ENCODE data around the gene ARHGAP24. TPM values are rescaled to one million over a fixed set of nuclear protein-coding genes. Genes with fewer than 3 reads are reported as not detected.
"Not testable (repeated sequence)": the region's sequence is repeated elsewhere in the genome, so short reads cannot be mapped to it uniquely, and the experiment has no call there.

ARHGAP24 gene
- total RNA-seq, 1 experiment from 2014 or later: 34.6 TPM

DNA sequence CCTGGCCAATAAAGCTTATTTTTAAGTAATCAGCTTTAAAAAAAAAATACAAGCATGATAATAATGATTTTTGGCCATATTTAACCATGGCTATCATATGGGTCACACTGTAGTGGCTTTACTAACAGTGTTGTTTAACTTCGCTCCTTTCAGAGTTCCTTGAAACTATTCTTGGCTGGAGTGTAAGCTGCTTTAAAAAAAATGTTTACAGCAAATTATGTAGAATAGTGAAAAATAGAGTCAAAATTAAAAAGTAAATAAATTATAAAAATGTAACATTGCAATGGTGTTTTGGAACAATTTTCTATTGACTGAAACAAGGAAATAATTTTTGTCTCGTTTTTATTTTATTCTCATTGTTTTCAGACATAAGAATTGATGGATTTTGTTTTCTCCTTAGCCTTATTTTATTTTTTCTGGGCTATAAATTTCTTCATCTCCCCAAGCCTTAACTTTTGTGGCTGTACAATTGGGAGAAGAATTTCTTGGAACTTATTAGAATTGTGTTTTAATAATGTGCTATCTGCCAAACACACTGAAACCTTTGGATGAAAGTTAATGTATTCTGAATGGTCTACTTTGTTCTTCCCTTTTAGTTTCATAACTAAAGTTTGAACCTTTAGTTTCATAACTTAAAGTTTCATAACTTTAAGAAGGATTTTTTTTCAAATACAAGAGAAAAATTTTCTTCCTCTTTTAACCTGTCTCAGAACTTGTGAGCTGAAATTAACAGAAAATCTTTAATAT, 182.0 kb downstream of the ARHGAP24 start:
- peaks cover 5% of the 10 kb centered on the region; the same call in 1 of the 2 replicates for H3K36me3 ChIP-seq
- no peak for DNase-seq
- H3K4me1 ChIP-seq: no peaks in the 10 kb centered on the region
- no peak overlapping the region for H3K4me3 ChIP-seq
- no peak overlapping the region for H3K27ac ChIP-seq
- H3K27me3 ChIP-seq: no peaks in the 10 kb centered on the region
- peaks cover 3% of the 10 kb centered on the region for H3K9me3 ChIP-seq (replicated peaks)

DNA sequence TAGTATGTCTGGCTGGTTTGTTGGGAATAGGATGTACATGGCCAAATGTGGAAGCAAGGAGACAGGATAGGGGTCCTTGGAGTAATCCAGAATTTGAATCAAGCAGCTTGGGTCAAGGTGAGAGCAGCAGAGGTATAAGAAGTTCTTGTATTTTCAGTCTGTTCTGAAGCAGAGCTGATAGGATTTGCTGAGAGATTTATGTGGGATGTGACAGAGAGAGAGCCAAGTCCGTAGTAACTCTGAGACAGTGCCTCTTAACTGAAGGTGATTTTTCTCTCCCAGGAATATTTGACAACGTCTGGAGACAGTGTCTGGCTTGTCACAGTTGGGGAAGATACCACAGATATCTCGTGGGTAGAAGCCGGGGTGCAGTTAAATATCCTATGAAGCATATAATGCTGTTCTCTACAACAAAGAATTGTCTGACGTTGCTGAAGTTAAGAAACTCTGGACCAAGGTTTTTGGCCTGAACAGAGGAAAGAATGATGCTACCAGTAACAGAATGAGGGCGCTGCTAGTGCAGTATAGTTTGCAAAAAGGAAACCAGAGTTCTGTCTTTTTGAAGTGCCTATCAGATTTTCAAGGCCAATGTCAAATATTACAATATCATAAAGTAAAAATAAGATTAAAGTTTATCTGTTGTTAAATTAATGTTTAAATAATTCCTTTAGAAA, 184.0 kb downstream of the ARHGAP24 start:
- no peak overlapping the region for H3K4me3 ChIP-seq
- peaks cover 13% of the 10 kb centered on the region for H3K9me3 ChIP-seq (replicated peaks)
- no peak for DNase-seq
- H3K27me3 ChIP-seq: no peaks in the 10 kb centered on the region
- H3K4me1 ChIP-seq: no peaks in the 10 kb centered on the region
- peaks cover 7% of the 10 kb centered on the region; the same call in 1 of the 2 replicates for H3K36me3 ChIP-seq
- no peak overlapping the region for H3K27ac ChIP-seq

DNA sequence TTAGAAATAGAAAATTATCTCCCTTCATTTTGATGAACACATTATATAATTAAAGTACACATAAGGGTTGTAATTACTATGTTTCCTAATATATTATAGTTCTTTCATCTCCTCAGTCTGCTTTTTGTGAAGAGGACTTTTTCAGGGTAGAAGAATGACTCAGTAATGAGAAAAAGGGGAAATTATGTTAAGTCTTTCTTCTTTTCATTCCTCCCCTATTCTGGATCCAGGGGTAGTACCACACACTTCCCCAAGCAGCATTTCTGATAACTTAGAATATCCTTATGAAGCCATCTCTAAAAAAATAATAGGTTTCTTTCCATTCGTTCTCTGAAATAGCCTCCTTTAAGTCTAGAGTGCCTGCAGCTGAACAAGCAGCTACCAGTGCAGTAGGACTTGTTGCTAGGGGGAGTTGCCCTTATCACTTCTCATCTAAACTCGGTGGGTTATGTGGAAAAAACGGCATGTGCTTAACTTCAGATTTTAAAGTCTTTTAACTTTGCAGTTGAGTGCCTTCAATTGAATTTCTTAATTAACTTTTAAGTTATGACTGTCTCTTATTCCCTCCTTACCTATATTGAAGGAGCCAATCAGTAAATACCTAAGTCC, 184.8 kb downstream of the ARHGAP24 start:
- no peak for DNase-seq
- H3K27ac ChIP-seq: no peak overlapping the region
- H3K9me3 ChIP-seq (replicated peaks): peaks cover 16% of the 10 kb centered on the region
- no peak overlapping the region for H3K4me3 ChIP-seq
- no peaks in the 10 kb centered on the region for H3K4me1 ChIP-seq
- no peaks in the 10 kb centered on the region for H3K27me3 ChIP-seq
- peaks cover 7% of the 10 kb centered on the region; the same call in 1 of the 2 replicates for H3K36me3 ChIP-seq

DNA sequence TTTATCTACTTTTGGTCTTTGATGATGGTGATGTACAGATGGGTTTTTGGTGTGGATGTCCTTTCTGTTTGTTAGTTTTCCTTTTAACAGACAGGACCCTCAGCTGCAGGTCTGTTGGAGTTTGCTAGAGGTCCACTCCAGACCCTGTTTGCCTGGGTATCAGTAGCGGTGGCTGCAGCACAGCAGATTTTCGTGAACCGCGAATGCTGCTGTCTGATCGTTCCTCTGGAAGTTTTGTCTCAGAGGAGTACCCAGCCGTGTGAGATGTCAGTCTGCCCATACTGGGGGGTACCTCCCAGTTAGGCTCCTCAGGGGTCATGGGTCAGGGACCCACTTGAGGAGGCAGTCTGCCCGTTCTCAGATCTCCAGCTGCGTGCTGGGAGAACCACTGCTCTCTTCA, 191.7 kb downstream of the ARHGAP24 start:
- DNase-seq, H3K27me3 ChIP-seq, H3K4me3 ChIP-seq, H3K4me1 ChIP-seq, H3K27ac ChIP-seq: not testable (repeated sequence)
- Histone ChIP-seq H3K36me3 (peaks cover 21% of the 10 kb centered on the region), H3K9me3 (replicated peaks) (peaks cover 38% of the 10 kb centered on the region)

DNA sequence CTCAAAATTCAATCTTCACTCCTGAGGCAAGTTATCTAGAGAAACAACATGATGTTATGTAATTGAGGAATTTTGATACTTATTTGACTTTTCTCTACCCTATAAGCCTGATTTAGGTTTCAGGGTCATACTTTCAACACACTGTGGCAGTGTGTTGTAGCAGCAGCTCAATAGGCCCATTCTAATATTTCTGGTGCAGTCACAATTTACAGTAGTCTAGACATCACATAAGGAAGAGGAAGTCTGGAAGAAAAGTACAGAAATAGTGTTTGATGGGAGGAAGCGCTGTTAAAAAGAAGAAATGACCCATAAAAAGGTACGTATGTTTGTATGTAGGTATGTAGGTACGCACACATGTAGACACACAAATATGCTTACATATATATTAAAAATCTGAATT, 194.3 kb downstream of the ARHGAP24 start:
- DNase-seq: no peak
- Histone ChIP-seq H3K9me3 (replicated peaks) (peaks cover 23% of the 10 kb centered on the region), H3K27me3 (no peaks in the 10 kb centered on the region), H3K27ac (no peak overlapping the region), H3K4me1 (no peaks in the 10 kb centered on the region), H3K4me3 (no peak overlapping the region), H3K36me3 (peaks cover 23% of the 10 kb centered on the region)

DNA sequence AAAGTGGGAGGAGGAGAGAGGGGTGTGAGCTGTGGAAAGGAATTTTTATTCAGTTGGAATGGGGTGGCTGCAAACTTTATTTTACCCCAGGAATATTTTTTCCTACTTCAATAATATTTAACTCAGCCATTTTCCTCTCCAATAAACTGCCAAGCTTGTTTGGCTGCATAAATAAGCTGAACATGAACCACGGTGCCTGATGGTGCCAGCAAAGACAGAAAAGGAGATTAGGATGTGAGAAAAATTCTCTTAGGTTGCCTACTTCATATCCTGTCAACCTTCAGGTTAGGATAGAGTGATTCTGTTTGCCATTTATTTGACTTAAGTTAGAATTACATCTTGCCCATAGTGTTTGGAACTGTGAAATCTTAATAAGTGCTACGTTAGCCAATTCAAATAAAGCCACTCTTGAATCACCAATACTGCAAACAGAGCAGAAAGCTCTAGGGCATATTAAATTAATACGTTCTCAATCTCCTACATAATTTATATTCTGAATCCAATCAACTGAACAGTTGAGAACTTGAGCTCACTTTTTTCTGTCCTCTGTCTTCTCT, 195.1 kb downstream of the ARHGAP24 start:
- no peak overlapping the region for H3K27ac ChIP-seq
- peaks cover 23% of the 10 kb centered on the region for H3K36me3 ChIP-seq
- no peaks in the 10 kb centered on the region for H3K27me3 ChIP-seq
- DNase-seq: no peak
- no peak overlapping the region for H3K4me3 ChIP-seq
- H3K9me3 ChIP-seq (replicated peaks): peaks cover 20% of the 10 kb centered on the region
- no peaks in the 10 kb centered on the region for H3K4me1 ChIP-seq

DNA sequence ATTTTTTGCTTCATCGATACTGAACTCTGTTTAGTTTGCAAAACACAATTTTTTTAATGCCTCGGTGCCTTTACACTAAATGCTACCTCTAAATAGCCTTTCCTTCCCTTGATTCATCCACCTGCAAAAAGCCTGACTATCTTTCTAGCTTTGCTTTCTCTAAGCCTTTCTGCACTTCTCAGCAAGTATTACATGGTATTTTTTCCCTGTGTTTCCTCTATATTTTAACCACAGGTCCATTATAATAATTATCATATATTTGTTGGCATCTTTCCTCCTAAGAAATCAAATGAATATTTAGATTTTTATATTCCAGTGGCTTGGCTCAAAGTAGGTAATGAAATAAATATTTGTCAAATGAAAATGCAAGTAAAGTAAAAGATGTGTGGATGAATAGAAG, 196.2 kb downstream of the ARHGAP24 start:
- H3K4me1 ChIP-seq: peaks cover 2% of the 10 kb centered on the region; the same call in 1 of the 2 replicates
- H3K36me3 ChIP-seq: peaks cover 22% of the 10 kb centered on the region
- H3K4me3 ChIP-seq: no peak overlapping the region
- H3K27ac ChIP-seq: no peak overlapping the region
- DNase-seq: no peak
- no peaks in the 10 kb centered on the region for H3K27me3 ChIP-seq
- peaks cover 10% of the 10 kb centered on the region for H3K9me3 ChIP-seq (replicated peaks)

DNA sequence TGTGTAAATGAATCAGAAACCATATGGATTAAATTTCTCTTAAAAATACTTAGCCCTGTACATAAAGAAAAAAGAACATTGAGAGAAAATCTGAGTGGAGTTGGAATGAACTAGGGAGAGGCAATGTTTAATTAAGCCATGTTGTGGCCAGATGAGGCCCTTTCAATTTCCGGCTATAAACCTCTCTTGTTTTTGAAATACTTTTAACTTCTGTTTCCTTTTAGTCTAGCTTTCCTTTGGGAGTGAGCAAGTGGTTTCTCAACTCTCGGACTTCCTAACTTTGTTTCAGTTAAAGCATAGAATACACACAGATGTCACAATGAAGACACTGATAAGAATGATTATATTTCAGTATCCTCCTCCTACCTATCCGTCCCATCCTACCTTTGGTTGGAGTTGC, 197.2 kb downstream of the ARHGAP24 start:
- no peak for DNase-seq
- Histone ChIP-seq H3K4me3 (no peak overlapping the region), H3K36me3 (peaks cover 18% of the 10 kb centered on the region), H3K9me3 (replicated peaks) (peaks cover 1% of the 10 kb centered on the region), H3K4me1 (peaks cover 2% of the 10 kb centered on the region), H3K27ac (no peak overlapping the region), H3K27me3 (no peaks in the 10 kb centered on the region)

DNA sequence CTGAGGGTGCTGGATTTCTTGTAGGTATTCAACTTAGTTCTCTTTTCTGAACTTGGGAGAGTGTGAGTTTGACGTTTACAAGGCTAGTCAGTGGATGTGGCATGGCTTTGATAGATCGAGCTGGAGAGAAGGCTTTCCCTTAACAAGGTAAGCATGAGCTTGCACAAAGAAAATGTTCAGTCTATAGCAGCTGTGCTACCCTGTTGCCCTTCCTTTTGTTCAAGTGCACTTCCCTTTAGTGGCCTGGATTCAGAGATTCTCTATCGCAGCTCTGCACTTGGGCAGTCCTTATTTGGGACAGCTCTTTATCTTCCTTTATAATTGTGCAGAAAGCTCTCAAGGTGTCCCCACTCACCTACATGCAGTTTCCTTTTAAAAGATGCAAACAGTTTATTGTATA, 198.0 kb downstream of the ARHGAP24 start:
- H3K9me3 ChIP-seq (replicated peaks): no peaks in the 10 kb centered on the region; the same call in 1 of the 2 replicates
- no peak for DNase-seq
- no peak overlapping the region for H3K4me3 ChIP-seq
- H3K27ac ChIP-seq: no peak overlapping the region
- H3K4me1 ChIP-seq: peaks cover 2% of the 10 kb centered on the region
- H3K27me3 ChIP-seq: no peaks in the 10 kb centered on the region
- H3K36me3 ChIP-seq: peaks cover 13% of the 10 kb centered on the region; the same call in 1 of the 2 replicates

DNA sequence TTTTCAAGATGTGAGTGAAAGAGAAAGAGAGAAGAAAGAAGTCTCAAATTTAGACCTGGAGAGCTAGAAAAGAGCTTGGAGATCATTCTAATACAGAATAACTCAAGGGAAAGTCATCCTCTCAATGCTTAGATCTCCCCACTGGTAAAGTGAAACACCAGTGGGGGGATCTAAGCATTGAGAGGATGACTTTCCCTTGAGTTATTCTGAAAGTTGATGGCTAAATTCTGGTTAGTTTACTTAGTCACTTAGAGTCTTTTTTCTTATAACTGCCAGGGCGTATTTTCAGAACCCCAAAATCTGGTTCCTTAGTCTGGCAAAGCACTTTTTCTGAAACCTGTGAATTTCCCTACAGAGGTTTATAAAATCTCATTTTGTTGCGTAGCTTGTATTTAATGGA, 198.6 kb downstream of the ARHGAP24 start:
- H3K27me3 ChIP-seq: no peaks in the 10 kb centered on the region
- H3K36me3 ChIP-seq: peaks cover 13% of the 10 kb centered on the region; the same call in 1 of the 2 replicates
- H3K4me1 ChIP-seq: peaks cover 2% of the 10 kb centered on the region
- no peak overlapping the region for H3K27ac ChIP-seq
- no peak for DNase-seq
- no peaks in the 10 kb centered on the region; the same call in 1 of the 2 replicates for H3K9me3 ChIP-seq (replicated peaks)
- no peak overlapping the region for H3K4me3 ChIP-seq

DNA sequence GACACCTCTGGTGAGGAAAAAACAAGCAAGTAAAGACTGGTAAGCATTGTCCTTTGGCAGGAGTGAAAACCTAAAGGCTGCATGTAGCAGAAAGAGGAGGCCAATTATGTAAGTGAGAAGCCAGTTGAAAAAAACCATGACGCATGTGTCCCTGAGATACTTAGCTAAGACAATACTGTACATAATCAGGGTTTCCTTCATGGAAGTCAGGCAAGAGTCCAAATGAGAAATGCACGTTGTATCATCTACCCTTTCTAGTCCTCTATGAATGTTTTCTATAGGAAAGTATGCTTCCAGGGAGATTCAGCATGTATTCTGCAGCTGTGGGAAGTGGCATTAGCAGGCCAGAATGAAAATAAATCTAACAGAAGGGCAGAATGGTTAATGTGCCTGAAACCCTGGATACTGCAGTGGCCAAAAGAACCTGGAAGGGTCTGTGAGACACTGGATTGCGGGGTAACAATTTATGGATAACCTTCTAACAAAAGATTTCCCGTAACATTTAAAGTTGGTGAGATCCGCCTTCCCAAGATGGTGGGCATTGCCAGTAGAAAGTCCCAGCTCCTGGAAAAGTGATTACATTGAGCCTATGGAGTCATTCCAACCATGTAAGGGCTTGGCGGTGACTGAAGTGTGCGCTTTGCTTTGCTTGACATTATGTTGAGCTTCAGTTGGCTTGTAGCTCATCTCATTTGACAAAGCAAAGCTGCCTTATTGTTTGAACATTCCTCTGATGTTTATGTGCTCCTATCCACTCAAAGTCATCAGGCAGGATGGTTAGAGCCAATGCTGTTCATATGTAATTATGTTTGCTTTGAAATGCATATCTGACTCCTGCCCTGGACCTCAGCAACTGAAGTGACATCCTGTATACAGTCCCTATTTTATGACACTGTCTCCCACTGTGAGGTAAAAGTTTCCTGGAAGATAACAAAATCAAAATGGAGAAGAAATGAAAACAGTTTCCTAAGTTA, 200.4 kb downstream of the ARHGAP24 start:
- no peaks in the 10 kb centered on the region for H3K27me3 ChIP-seq
- H3K36me3 ChIP-seq: peaks cover 5% of the 10 kb centered on the region; the same call in 1 of the 2 replicates
- H3K27ac ChIP-seq: no peak overlapping the region
- no peaks in the 10 kb centered on the region; the same call in 1 of the 2 replicates for H3K9me3 ChIP-seq (replicated peaks)
- no peak for DNase-seq
- no peak overlapping the region for H3K4me3 ChIP-seq
- peaks cover 2% of the 10 kb centered on the region for H3K4me1 ChIP-seq

DNA sequence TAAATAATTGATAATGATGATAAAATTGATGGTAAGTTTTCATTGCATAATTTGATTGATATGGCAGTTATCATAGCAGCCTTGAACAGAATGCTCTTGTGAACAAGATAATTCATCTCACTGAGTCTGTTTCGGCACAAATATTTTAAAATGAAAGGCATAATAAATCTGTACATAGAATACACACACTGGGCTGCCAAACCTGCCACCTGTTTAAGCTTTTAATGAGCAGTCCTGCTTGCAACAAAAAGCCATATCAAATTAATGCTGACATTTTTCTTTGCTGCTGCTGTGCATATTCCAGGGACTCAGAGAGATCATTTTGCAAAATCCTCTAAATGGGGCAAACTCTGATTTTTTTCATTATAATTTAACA, 201.1 kb downstream of the ARHGAP24 start:
- no peak for DNase-seq
- no peak overlapping the region for H3K27ac ChIP-seq

DNA sequence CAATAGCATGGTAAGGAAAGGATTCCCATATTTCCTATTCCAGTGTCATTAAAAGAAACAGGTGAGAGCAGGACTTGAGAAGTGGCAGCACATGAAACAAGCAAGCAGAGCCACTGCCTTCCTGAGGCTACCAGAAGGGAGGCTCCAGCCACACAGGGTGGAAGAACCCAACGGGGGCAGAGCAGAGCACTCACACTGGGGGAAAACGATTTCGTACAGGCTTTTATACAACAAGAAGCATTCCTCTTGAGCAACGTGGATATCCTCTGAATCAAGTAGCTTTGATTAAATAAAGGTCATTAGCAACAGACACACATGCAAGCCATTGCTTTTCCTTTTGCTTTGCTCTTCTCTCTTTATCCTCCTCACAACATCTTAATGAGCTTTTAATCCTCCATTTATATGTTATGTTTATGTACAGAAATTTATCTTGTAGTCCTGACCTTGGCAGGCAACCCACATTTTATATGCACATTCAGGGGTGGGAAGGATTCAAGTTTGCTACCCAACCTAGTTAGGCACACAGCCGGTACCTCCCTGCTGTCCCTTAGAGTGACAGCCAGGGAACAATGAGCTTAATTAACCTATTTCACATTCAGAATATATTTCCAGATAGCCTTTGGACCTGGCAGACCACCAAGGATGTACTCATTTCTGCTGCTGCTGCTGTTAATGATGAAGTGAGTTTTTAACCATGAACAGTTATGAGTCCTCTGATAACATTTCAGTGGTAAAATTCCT, 202.1 kb downstream of the ARHGAP24 start:
- H3K4me1 ChIP-seq: peaks cover 8% of the 10 kb centered on the region
- no peaks in the 10 kb centered on the region for H3K27me3 ChIP-seq
- peaks cover 3% of the 10 kb centered on the region; the same call in 1 of the 2 replicates for H3K36me3 ChIP-seq
- DNase-seq: no peak
- no peak overlapping the region for H3K4me3 ChIP-seq
- H3K27ac ChIP-seq: no peak overlapping the region
- H3K9me3 ChIP-seq (replicated peaks): no peaks in the 10 kb centered on the region; the same call in 1 of the 2 replicates

More for the DNA sequence above, 201.1 kb downstream of the ARHGAP24 start:
- Histone ChIP-seq H3K36me3 (peaks cover 3% of the 10 kb centered on the region; the same call in 1 of the 2 replicates), H3K9me3 (replicated peaks) (no peaks in the 10 kb centered on the region; the same call in 1 of the 2 replicates), H3K27me3 (no peaks in the 10 kb centered on the region), H3K4me1 (peaks cover 5% of the 10 kb centered on the region), H3K4me3 (no peak overlapping the region)
